AG09319 (cell line): Measurements from ENCODE around the gene MINDY3.

Experiments used
- DNase-seq: peaks from one replicate; pipeline ENCODE4 v3.0.0-alpha.2; 2010; ENCODE audit warnings: low read depth; ENCODE audit errors: extremely low read depth
- CTCF ChIP-seq: IDR thresholded peaks from 2 replicates; pipeline ENCODE4 v1.5.1; 2011; ENCODE audit warnings: low read depth, mild to moderate bottlenecking, inconsistent platforms, low read length, moderate library complexity

The MINDY3 gene

GRCh38 chr10:15865304-15865703 lies 5.0 kb upstream of the MINDY3 start:
- no peak for TF ChIP-seq CTCF
- no peak for DNase-seq

- DNase-seq = no peak
- TF ChIP-seq CTCF = no peak
Measured at GRCh38 chr10:15864419-15864818, 4.1 kb upstream of the MINDY3 start.

- DNase-seq = no peak
- no peak for TF ChIP-seq CTCF
Measured at GRCh38 chr10:15863733-15864132, 3.4 kb upstream of the MINDY3 start.

- DNase-seq = no peak
- no peak for TF ChIP-seq CTCF
Measured at GRCh38 chr10:15863323-15863722, 3.0 kb upstream of the MINDY3 start.

GRCh38 chr10:15860692-15861201 lies 440 bp upstream of the MINDY3 start:
- no peak for TF ChIP-seq CTCF
- DNase-seq = no peak

- DNase-seq = no peak
- TF ChIP-seq CTCF = no peak
Measured at GRCh38 chr10:15859509-15859905, 800 bp downstream of the MINDY3 start.

- no peak for TF ChIP-seq CTCF
- no peak for DNase-seq
Measured at GRCh38 chr10:15858861-15859281, 1.4 kb downstream of the MINDY3 start.
